Keratinocyte (primary cell): Measurements from ENCODE around the gene CELF5. TPM values are rescaled to one million over a fixed set of nuclear protein-coding genes. Genes with fewer than 3 reads are reported as not detected.
A peak's percentile ranks its signal among the peaks of the same experiment; 100 is the strongest.

Experiments
- DNase-seq: peaks from one replicate; pipeline ENCODE4 v3.0.0-alpha.2; 2011; ENCODE audit warnings: low read depth, missing footprints, low spot score
- FAIRE-seq: peaks from 2 replicates; lab custom pipeline; 2011; peaks lifted over from hg19 to GRCh38; lab: Jason Lieb, UNC
- H2AFZ ChIP-seq: 2 replicates; pipeline ENCODE4 v1.6.0; 2012; ENCODE audit warnings: low read length, control low read depth, inconsistent platforms; ENCODE audit not compliant: control insufficient read depth
- H3K27ac ChIP-seq: 2 replicates; pipeline ENCODE4 v1.5.1; 2011; ENCODE audit warnings: low read length; ENCODE audit not compliant: control insufficient read depth, insufficient read depth
- H3K27me3 ChIP-seq: 3 replicates; pipeline ENCODE4 v1.6.0; 2011; ENCODE audit warnings: low read length; ENCODE audit not compliant: control insufficient read depth, insufficient read depth; ENCODE audit errors: extremely low read depth
- H3K36me3 ChIP-seq, 2 experiments: 2 replicates in 1 of 2; 3 replicates in 1 of 2; pipeline ENCODE4 v1.5.1; 2011; ENCODE audit warnings: low read length in 2 of 2, mild to moderate bottlenecking in 1 of 2; ENCODE audit not compliant: control insufficient read depth in 2 of 2, insufficient read depth in 2 of 2; ENCODE audit errors: extremely low read depth in 1 of 2
- H3K4me1 ChIP-seq: 3 replicates; pipeline ENCODE4 v1.5.1; 2011; ENCODE audit warnings: low read length; ENCODE audit not compliant: control insufficient read depth, insufficient read depth; ENCODE audit errors: extremely low read depth
- H3K4me2 ChIP-seq: 3 replicates; pipeline ENCODE4 v1.6.0; 2011; ENCODE audit warnings: low read depth, low read length; ENCODE audit not compliant: control insufficient read depth, insufficient read depth; ENCODE audit errors: extremely low read depth
- H3K4me3 ChIP-seq, 3 experiments: fragments of 200-600 bp in 1 of 3; sonication (generic) in 1 of 3; 2 replicates in 2 of 3; 3 replicates in 1 of 3; pipeline ENCODE4 v1.5.1; 2011 to 2016; ENCODE audit warnings: low read length in 3 of 3, mild to moderate bottlenecking in 3 of 3, control low read depth in 2 of 3, inconsistent platforms in 1 of 3, low read depth in 1 of 3, mixed read lengths in 1 of 3, mixed run types in 1 of 3, moderate library complexity in 1 of 3; ENCODE audit not compliant: control insufficient read depth in 2 of 3, insufficient read depth in 2 of 3; ENCODE audit errors: extremely low read depth in 1 of 3
- H3K79me2 ChIP-seq: 2 replicates; pipeline ENCODE4 v1.6.0; 2012; ENCODE audit warnings: low read length; ENCODE audit not compliant: control insufficient read depth, insufficient read depth
- H3K9ac ChIP-seq: 3 replicates; pipeline ENCODE4 v1.6.0; 2011; ENCODE audit warnings: low read length; ENCODE audit not compliant: control insufficient read depth, insufficient read depth; ENCODE audit errors: extremely low read depth
- H3K9me1 ChIP-seq: 3 replicates; pipeline ENCODE4 v1.6.0; 2011; ENCODE audit warnings: low read length; ENCODE audit not compliant: control insufficient read depth, insufficient read depth; ENCODE audit errors: extremely low read depth
- H3K9me3 ChIP-seq: 2 replicates; pipeline ENCODE4 v1.5.1; 2012; ENCODE audit warnings: low read depth, low read length; ENCODE audit not compliant: control insufficient read depth
- H4K20me1 ChIP-seq: 3 replicates; pipeline ENCODE4 v1.6.0; 2011; ENCODE audit warnings: low read length; ENCODE audit not compliant: control insufficient read depth, insufficient read depth; ENCODE audit errors: extremely low read depth
- CTCF ChIP-seq, 3 experiments: IDR thresholded peaks in 1 of 3; conservative IDR thresholded peaks in 1 of 3; optimal IDR thresholded peaks in 1 of 3; 2 replicates in 2 of 3; 3 replicates in 1 of 3; pipeline versions ENCODE3 to v1.5.1; 2011; ENCODE audit warnings: low read length in 3 of 3, mild to moderate bottlenecking in 3 of 3, moderate library complexity in 2 of 3, control low read depth in 1 of 3, inconsistent platforms in 1 of 3; ENCODE audit not compliant: insufficient read depth in 2 of 3; ENCODE audit errors: extremely low read depth in 1 of 3
- EZH2 ChIP-seq: IDR thresholded peaks from one replicate; pipeline ENCODE4 v1.6.1; 2012; ENCODE audit warnings: inconsistent platforms, mild to moderate bottlenecking, low read length, moderate library complexity
- dilution Hi-C: fragments of 300-500 bp; cut with MboI; formaldehyde crosslinking; loops from one replicate; pipeline ENCODE4 v1.7.0; 2020; ENCODE audit warnings: low sequenced_read_pairs; ENCODE audit not compliant: extremely low pct_ligation_motif_present
- polyA plus RNA-seq, 5 experiments: library from polyadenylated mRNA; depleted of rRNA in 3 of 5; stranded (reverse) in 3 of 5; stranded (forward) in 1 of 5; unstranded in 1 of 5; fragments of >200 nt; gene quantifications; 1 replicate in 1 of 5; 2 replicates in 3 of 5; 3 replicates in 1 of 5; pipeline versions ENCODE4 v1.2.1 to v1.2.3, GENCODE V29; 2011 to 2012; ENCODE audit warnings: missing spikeins in 2 of 5, low read depth in 1 of 5, low replicate concordance in 1 of 5

The CELF5 gene
- polyA plus RNA-seq, 1 donor (not counting 4 experiments of a cell fraction or from before 2014, with no cell fraction given), result 0.04 TPM

- DNase-seq (no peak), FAIRE-seq (peak; percentile 17)
- Histone ChIP-seq H3K27me3 (no peaks in the 10 kb centered on the region), H3K4me1 (no peaks in the 10 kb centered on the region), H3K27ac (no peak overlapping the region), H3K9me3 (no peaks in the 10 kb centered on the region), H3K4me3 (no peak overlapping the region), H4K20me1 (no peaks in the 10 kb centered on the region), H3K9me1 (no peaks in the 10 kb centered on the region), H3K36me3 (no peaks in the 10 kb centered on the region), H3K4me2 (no peak overlapping the region), H3K79me2 (no peaks in the 10 kb centered on the region), H2AFZ (no peak overlapping the region), H3K9ac (no peak overlapping the region)
- TF ChIP-seq CTCF (optimal IDR thresholded peaks at IDR 0.05 in 1 of 3, IDR thresholded peaks at IDR 0.05 in 1 of 3, conservative IDR thresholded peaks at IDR 0.05 in 1 of 3; ENCODE audit: extremely low read depth in 1 of 3, insufficient read depth in 2 of 3, low read length in 3 of 3) (no peak), EZH2 (no peak)
- dilution Hi-C loops, result no loop called here
Observed at GRCh38 chr19:3245050-3245449, 20.6 kb downstream of the CELF5 start.

- Histone ChIP-seq H4K20me1 (no peaks in the 10 kb centered on the region), H3K79me2 (no peaks in the 10 kb centered on the region), H3K4me1 (no peaks in the 10 kb centered on the region), H3K4me3 (no peak overlapping the region), H3K9me3 (no peaks in the 10 kb centered on the region), H3K9ac (no peak overlapping the region), H3K27ac (no peak overlapping the region), H3K27me3 (no peaks in the 10 kb centered on the region), H3K4me2 (no peak overlapping the region), H3K36me3 (no peaks in the 10 kb centered on the region), H2AFZ (no peak overlapping the region), H3K9me1 (no peaks in the 10 kb centered on the region)
- no peak for TF ChIP-seq CTCF (optimal IDR thresholded peaks at IDR 0.05 in 1 of 3, IDR thresholded peaks at IDR 0.05 in 1 of 3, conservative IDR thresholded peaks at IDR 0.05 in 1 of 3; ENCODE audit: extremely low read depth in 1 of 3, insufficient read depth in 2 of 3, low read length in 3 of 3)
- TF ChIP-seq EZH2, result no peak
- dilution Hi-C loops, result no loop called here
- FAIRE-seq (no peak), DNase-seq (no peak)
Observed at GRCh38 chr19:3248728-3249326, 24.4 kb downstream of the CELF5 start.
